Nephron (organoid): ENCODE measurements around the gene VIPR2.

Experiments
- H3K27ac Mint-ChIP-seq, 3 experiments: 2 replicates each; pipeline ENCODE4 v1.8.0; 2020; ENCODE audit warnings: mixed read lengths in 3 of 3, mild to moderate bottlenecking in 2 of 3, moderate library complexity in 1 of 3
- H3K27me3 Mint-ChIP-seq: 2 replicates; pipeline ENCODE4 v1.8.0; 2021; ENCODE audit warnings: low read depth, mild to moderate bottlenecking, moderate library complexity, mixed read lengths
- H3K36me3 Mint-ChIP-seq: 2 replicates; pipeline ENCODE4 v1.8.0; 2020; ENCODE audit warnings: low read depth, mixed read lengths
- H3K4me1 Mint-ChIP-seq: 2 replicates; pipeline ENCODE4 v1.8.0; 2020; ENCODE audit warnings: mixed read lengths
- H3K4me3 Mint-ChIP-seq, 3 experiments: 2 replicates each; pipeline ENCODE4 v1.8.0; 2020; ENCODE audit warnings: mild to moderate bottlenecking in 3 of 3, mixed read lengths in 3 of 3, moderate library complexity in 2 of 3
- H3K9me3 Mint-ChIP-seq: 2 replicates; pipeline ENCODE4 v1.8.0; 2020; ENCODE audit warnings: mixed read lengths
- TF ChIP-seq, protein P1 (sequence below), 3 experiments: fragments of 200-600 bp; sonication (generic); IDR thresholded peaks; one replicate each; pipeline ENCODE4 v1.5.0; 2021; ENCODE audit warnings: antibody characterized with exemption in 3 of 3; ENCODE audit not compliant: unreplicated experiment in 3 of 3

The VIPR2 gene

DNA sequence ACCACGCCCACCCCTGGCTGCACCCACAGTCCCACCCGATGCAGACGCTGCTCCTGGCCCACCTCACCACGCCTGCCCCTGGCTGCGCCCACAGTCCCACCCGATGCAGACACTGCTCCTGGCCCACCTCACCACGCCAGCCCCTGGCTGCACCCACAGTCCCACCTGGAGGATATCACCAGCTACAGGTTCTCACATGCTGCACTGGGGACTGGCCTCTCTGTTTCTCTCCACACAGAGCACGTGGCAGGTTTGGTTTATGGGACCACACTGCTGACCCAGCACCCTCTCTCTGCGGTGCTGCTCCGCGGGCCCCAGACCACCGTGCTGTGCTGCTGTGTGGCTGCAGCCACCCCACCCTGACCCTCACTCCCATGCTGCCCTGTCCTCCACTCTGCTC, 120.9 kb downstream of the VIPR2 start:
- H3K9me3 Mint-ChIP-seq, result no peaks in the 10 kb centered on the region
- no peak overlapping the region for H3K4me3 Mint-ChIP-seq
- peaks cover 49% of the 10 kb centered on the region for H3K4me1 Mint-ChIP-seq
- peaks cover 42% of the 10 kb centered on the region for H3K27me3 Mint-ChIP-seq
- TF ChIP-seq, protein P1, sequence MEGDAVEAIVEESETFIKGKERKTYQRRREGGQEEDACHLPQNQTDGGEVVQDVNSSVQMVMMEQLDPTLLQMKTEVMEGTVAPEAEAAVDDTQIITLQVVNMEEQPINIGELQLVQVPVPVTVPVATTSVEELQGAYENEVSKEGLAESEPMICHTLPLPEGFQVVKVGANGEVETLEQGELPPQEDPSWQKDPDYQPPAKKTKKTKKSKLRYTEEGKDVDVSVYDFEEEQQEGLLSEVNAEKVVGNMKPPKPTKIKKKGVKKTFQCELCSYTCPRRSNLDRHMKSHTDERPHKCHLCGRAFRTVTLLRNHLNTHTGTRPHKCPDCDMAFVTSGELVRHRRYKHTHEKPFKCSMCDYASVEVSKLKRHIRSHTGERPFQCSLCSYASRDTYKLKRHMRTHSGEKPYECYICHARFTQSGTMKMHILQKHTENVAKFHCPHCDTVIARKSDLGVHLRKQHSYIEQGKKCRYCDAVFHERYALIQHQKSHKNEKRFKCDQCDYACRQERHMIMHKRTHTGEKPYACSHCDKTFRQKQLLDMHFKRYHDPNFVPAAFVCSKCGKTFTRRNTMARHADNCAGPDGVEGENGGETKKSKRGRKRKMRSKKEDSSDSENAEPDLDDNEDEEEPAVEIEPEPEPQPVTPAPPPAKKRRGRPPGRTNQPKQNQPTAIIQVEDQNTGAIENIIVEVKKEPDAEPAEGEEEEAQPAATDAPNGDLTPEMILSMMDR (IDR thresholded peaks at IDR 0.05; ENCODE audit: unreplicated experiment in 3 of 3), result no peak
- H3K36me3 Mint-ChIP-seq, result no peaks in the 10 kb centered on the region
- H3K27ac Mint-ChIP-seq, result no peak overlapping the region

DNA sequence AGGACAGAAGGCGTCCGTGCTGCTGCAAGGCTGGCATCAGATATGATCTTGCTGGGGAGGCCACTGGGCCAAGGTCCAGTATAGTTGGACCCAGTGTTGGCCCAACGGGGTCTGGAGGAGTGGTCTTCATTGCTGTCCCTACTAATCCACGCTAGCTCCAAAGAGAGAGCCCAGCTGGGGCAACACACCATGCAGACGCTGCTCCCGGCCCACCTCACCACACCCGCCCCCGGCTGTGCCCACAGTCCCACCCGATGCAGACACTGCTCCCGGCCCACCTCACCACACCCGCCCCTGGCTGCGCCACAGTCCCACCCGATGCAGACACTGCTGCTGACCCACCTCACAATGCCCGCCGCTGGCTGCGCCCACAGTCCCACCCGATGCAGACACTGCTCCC, 121.5 kb downstream of the VIPR2 start:
- Mint-ChIP-seq H3K27ac (no peak overlapping the region), H3K4me3 (no peak overlapping the region), H3K4me1 (peaks cover 49% of the 10 kb centered on the region), H3K9me3 (no peaks in the 10 kb centered on the region), H3K27me3 (peaks cover 38% of the 10 kb centered on the region), H3K36me3 (no peaks in the 10 kb centered on the region)
- TF ChIP-seq, protein P1 (IDR thresholded peaks at IDR 0.05; ENCODE audit: unreplicated experiment in 3 of 3), result no peak

DNA sequence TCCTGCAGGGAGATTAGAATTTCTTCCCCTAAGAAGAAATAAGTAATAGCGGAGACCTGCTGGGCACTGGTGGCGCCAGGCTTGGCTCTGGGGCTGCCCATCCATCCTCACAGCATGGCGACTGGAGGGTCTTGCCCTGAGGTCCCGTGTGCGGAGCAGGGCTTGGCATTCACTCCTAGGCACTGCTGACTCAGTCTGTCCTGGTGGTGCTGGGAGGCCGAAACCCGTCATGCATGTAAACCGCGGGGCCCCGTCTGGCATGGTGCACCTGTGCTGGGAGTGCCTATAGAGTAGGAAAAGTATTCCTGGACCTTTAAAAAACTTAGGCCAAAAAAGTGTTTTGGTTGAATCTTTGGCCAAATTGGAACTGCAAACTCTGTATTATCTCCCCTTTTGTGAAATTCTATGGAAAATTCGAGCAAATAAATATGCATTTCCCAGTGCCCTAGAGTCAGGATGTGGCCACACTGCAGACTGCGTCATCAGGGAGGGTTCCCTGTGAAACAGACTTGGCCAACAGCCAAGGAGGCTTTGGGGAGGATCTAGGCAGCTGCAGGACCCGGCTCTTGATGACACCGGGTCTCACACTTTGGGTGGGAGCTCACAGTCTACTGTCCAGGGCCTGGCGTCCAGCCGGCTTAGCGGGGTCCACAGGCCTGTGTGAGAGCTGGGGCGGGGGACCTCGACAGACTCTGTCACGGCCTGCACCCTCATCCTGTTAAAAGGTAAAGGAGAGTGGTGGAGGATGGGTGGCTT, 122.3 kb downstream of the VIPR2 start:
- no peaks in the 10 kb centered on the region for H3K36me3 Mint-ChIP-seq
- no peak overlapping the region for H3K4me3 Mint-ChIP-seq
- no peak overlapping the region for H3K27ac Mint-ChIP-seq
- peaks cover 41% of the 10 kb centered on the region for H3K4me1 Mint-ChIP-seq
- H3K27me3 Mint-ChIP-seq, result peaks cover 30% of the 10 kb centered on the region
- no peaks in the 10 kb centered on the region for H3K9me3 Mint-ChIP-seq
- TF ChIP-seq, protein P1 (IDR thresholded peaks at IDR 0.05; ENCODE audit: unreplicated experiment in 3 of 3), result no peak

DNA sequence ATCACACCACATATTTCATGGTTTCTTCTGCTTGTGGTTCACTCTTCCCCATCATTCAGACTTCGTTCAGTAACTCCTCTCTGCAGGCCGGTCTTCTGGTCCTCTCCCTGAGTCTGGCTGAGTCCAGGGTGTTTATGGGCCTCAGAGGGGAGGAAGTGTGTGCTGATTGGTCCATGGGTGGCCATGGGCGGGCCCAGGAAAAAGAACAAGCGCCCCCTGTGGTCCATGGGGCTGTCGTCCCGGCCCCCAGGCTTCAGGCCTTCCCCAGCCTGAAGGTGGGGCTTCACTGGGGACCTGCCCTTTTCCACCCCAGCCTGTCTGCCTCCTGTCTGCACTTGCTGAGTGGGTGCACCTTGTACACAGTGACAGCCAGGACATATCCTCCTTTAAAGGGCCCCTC, 123.7 kb downstream of the VIPR2 start:
- Mint-ChIP-seq H3K4me3 (no peak overlapping the region), H3K36me3 (no peaks in the 10 kb centered on the region), H3K4me1 (peaks cover 38% of the 10 kb centered on the region), H3K9me3 (no peaks in the 10 kb centered on the region), H3K27me3 (peaks cover 25% of the 10 kb centered on the region), H3K27ac (no peak overlapping the region)
- TF ChIP-seq, protein P1 (IDR thresholded peaks at IDR 0.05; ENCODE audit: unreplicated experiment in 3 of 3), result no peak

DNA sequence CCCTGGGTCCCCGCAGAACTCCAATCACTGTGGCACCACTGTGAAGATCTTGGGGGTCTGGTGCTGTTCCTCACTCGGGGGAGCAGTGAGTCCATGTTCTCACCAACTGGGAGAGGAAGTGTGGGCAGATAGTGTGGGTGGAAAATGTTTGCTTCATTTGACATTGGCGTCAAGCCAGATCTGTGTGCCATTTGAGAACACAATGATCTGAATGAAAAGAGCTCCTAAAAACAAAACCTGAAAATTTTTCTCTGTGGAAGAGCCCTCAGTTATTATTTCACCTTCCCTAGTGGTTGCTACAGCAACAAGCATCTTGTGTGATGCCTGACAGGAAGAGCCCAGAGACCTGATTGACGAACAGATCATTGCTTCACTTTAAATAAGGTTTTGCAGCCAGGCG, 125.6 kb downstream of the VIPR2 start:
- TF ChIP-seq, protein P1 (IDR thresholded peaks at IDR 0.05; ENCODE audit: unreplicated experiment in 3 of 3), result no peak
- peaks cover 35% of the 10 kb centered on the region for H3K4me1 Mint-ChIP-seq
- no peak overlapping the region for H3K4me3 Mint-ChIP-seq
- peak overlapping the region in 1 of 3 experiments; percentile 2 for H3K27ac Mint-ChIP-seq
- H3K9me3 Mint-ChIP-seq, result no peaks in the 10 kb centered on the region
- no peaks in the 10 kb centered on the region for H3K36me3 Mint-ChIP-seq
- H3K27me3 Mint-ChIP-seq, result peaks cover 14% of the 10 kb centered on the region

DNA sequence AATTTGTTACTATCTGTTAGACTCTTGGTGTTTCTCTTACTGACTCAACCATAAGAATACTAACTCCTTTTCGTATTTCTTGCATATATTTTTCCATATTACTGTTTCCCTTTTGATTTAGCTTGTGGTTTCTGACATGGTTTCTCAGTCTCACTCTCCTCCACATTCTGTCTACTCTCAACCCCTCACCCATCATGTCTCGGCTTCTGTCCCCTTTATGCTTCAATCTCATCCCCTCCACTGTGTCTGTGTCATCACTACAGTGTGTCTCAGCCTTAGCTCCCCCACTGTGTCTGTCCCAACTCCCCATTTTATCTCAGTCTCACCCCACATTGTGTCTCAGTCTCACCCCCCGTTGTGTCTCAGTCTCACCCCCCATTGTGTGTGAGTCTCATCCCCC, 126.9 kb downstream of the VIPR2 start:
- H3K4me3 Mint-ChIP-seq, result no peak overlapping the region

More for the DNA sequence above, 126.9 kb downstream of the VIPR2 start:
- Mint-ChIP-seq H3K4me1 (peaks cover 32% of the 10 kb centered on the region), H3K9me3 (no peaks in the 10 kb centered on the region), H3K27me3 (peaks cover 13% of the 10 kb centered on the region), H3K36me3 (no peaks in the 10 kb centered on the region), H3K27ac (no peak overlapping the region)
- TF ChIP-seq, protein P1 (IDR thresholded peaks at IDR 0.05; ENCODE audit: unreplicated experiment in 3 of 3), result no peak
